Dendritic cell treated with granulocyte-macrophage colony-stimulating factor and Interleukin-4, amounts not matched to agents 40 ng/mL and 50 ng/mL, for 4 days (primary cell): ENCODE measurements around the gene DFFB.

ENCODE experiments used
- H3K27ac Mint-ChIP-seq: one replicate; pipeline ENCODE4 v1.8.0; 2022; ENCODE audit warnings: mild to moderate bottlenecking, mixed read lengths
- H3K27me3 Mint-ChIP-seq: one replicate; pipeline ENCODE4 v1.8.0; 2022; ENCODE audit warnings: mild to moderate bottlenecking, mixed read lengths
- H3K36me3 Mint-ChIP-seq: one replicate; pipeline ENCODE4 v1.8.0; 2022; ENCODE audit warnings: low read depth, mixed read lengths
- H3K4me1 Mint-ChIP-seq: one replicate; pipeline ENCODE4 v1.8.0; 2022; ENCODE audit warnings: low read depth, mixed read lengths
- H3K4me3 Mint-ChIP-seq: one replicate; pipeline ENCODE4 v1.8.0; 2022; ENCODE audit warnings: mild to moderate bottlenecking, moderate library complexity, mixed read lengths
- H3K9me3 Mint-ChIP-seq: one replicate; pipeline ENCODE4 v1.8.0; 2022; ENCODE audit warnings: mixed read lengths
- intact Hi-C: fragments of 100-400 bp; cut with micrococcal nuclease; formaldehyde crosslinking; loops from one replicate; pipeline ENCODE4 v1.15.0; 2022

DFFB gene

GRCh38 chr1:3869751-3870301 is 12.6 kb downstream of the DFFB start:
- no peaks in the 10 kb centered on the region for H3K27me3 Mint-ChIP-seq
- peaks cover 84% of the 10 kb centered on the region for H3K36me3 Mint-ChIP-seq
- intact Hi-C loops: no loop called here
- H3K4me3 Mint-ChIP-seq: no peak overlapping the region
- no peaks in the 10 kb centered on the region for H3K9me3 Mint-ChIP-seq
- H3K4me1 Mint-ChIP-seq: peaks cover 5% of the 10 kb centered on the region
- no peak overlapping the region for H3K27ac Mint-ChIP-seq

DNA sequence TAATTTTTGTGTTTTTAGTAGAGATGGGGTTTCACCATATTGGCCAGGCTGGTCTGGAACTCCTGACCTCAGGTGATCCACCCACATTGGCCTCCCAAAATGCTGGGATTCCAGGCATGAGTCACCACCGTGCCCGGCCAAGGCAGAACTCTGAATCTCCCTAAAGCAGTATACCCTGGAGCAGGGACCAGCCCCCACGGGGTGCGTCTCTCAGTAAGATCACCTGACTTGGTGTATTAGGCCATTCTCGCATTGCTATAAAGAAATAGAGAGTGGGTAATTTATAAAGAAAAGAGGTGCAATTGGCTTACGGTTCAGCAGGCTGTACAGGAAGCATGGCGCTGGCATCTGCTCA is 14.2 kb downstream of the DFFB start:
- H3K4me1 Mint-ChIP-seq: no peaks in the 10 kb centered on the region
- no peaks in the 10 kb centered on the region for H3K27me3 Mint-ChIP-seq
- no peak overlapping the region for H3K27ac Mint-ChIP-seq
- intact Hi-C loops: no loop called here
- peaks cover 97% of the 10 kb centered on the region for H3K36me3 Mint-ChIP-seq
- H3K4me3 Mint-ChIP-seq: no peak overlapping the region
- no peaks in the 10 kb centered on the region for H3K9me3 Mint-ChIP-seq

GRCh38 chr1:3872546-3872945 is 15.3 kb downstream of the DFFB start:
- intact Hi-C loops: no loop called here
- Mint-ChIP-seq H3K36me3 (peaks cover 97% of the 10 kb centered on the region), H3K9me3 (no peaks in the 10 kb centered on the region), H3K27me3 (no peaks in the 10 kb centered on the region), H3K27ac (no peak overlapping the region), H3K4me1 (no peaks in the 10 kb centered on the region), H3K4me3 (no peak overlapping the region)

- Mint-ChIP-seq H3K27ac (no peak overlapping the region), H3K4me3 (no peak overlapping the region), H3K9me3 (peaks cover 17% of the 10 kb centered on the region), H3K36me3 (peaks cover 97% of the 10 kb centered on the region), H3K4me1 (no peaks in the 10 kb centered on the region), H3K27me3 (no peaks in the 10 kb centered on the region)
- intact Hi-C loops: no loop called here
These were observed 17.5 kb downstream of the DFFB start for GRCh38 chr1:3874736-3875135.

DNA sequence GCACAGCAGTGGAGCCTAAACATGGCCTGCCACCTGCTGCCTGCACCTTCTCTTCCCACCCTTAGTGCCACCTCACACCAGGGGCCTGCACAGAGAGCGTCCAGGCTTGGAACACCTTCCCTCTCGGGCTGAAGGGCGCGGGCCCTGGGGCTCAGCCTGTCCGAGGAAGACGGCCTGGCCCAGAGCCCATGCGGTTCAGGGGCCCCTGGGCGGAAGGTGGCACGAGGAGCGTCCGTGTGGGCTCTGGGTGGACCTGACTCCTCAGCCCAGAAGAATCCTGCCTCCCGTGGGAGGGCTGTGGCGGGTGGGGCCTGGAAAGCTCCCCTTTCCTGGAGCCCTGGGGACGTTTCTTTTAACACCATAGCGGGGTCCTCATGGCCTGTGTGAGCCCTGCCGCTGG is 19.4 kb downstream of the DFFB start:
- Mint-ChIP-seq H3K36me3 (peaks cover 97% of the 10 kb centered on the region), H3K27me3 (no peaks in the 10 kb centered on the region), H3K27ac (no peak overlapping the region), H3K4me1 (peaks cover 13% of the 10 kb centered on the region), H3K4me3 (no peak overlapping the region), H3K9me3 (peaks cover 17% of the 10 kb centered on the region)
- intact Hi-C loops: no loop called here

GRCh38 chr1:3879099-3879498 is 21.8 kb downstream of the DFFB start:
- no peak overlapping the region for H3K27ac Mint-ChIP-seq
- peaks cover 96% of the 10 kb centered on the region for H3K36me3 Mint-ChIP-seq
- H3K4me1 Mint-ChIP-seq: peaks cover 13% of the 10 kb centered on the region
- H3K27me3 Mint-ChIP-seq: no peaks in the 10 kb centered on the region
- H3K9me3 Mint-ChIP-seq: peaks cover 17% of the 10 kb centered on the region
- no peak overlapping the region for H3K4me3 Mint-ChIP-seq
- intact Hi-C loops: no loop called here

GRCh38 chr1:3879787-3880428 is 22.6 kb downstream of the DFFB start:
- Mint-ChIP-seq H3K9me3 (peaks cover 17% of the 10 kb centered on the region), H3K4me1 (peaks cover 13% of the 10 kb centered on the region), H3K27me3 (no peaks in the 10 kb centered on the region), H3K4me3 (no peak overlapping the region), H3K27ac (no peak overlapping the region), H3K36me3 (peaks cover 99% of the 10 kb centered on the region)
- intact Hi-C loops: no loop called here

GRCh38 chr1:3880429-3881192 is 23.3 kb downstream of the DFFB start:
- H3K36me3 Mint-ChIP-seq: peaks cover 99% of the 10 kb centered on the region
- H3K9me3 Mint-ChIP-seq: peaks cover 17% of the 10 kb centered on the region
- intact Hi-C loops: no loop called here
- peaks cover 13% of the 10 kb centered on the region for H3K4me1 Mint-ChIP-seq
- H3K27ac Mint-ChIP-seq: no peak overlapping the region
- H3K4me3 Mint-ChIP-seq: no peak overlapping the region
- no peaks in the 10 kb centered on the region for H3K27me3 Mint-ChIP-seq

DNA sequence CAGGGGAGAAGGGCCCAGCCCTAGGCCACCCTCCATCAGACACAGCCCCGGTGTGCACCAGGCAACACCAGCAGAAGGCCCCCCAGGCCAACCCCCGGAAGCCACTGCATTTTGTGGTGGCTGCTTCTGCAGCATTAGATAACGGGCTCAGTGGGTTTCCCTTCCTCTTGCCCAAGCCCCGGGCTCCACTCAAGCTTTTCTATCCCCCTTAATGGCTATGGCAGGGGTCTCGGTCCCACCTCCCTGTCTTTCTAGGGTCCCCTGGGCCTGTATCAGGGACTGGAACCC is 23.9 kb downstream of the DFFB start:
- Mint-ChIP-seq H3K27me3 (no peaks in the 10 kb centered on the region), H3K4me3 (no peak overlapping the region), H3K27ac (no peak overlapping the region), H3K36me3 (peaks cover 99% of the 10 kb centered on the region), H3K4me1 (peaks cover 13% of the 10 kb centered on the region), H3K9me3 (peaks cover 17% of the 10 kb centered on the region)
- intact Hi-C loops: no loop called here

DNA sequence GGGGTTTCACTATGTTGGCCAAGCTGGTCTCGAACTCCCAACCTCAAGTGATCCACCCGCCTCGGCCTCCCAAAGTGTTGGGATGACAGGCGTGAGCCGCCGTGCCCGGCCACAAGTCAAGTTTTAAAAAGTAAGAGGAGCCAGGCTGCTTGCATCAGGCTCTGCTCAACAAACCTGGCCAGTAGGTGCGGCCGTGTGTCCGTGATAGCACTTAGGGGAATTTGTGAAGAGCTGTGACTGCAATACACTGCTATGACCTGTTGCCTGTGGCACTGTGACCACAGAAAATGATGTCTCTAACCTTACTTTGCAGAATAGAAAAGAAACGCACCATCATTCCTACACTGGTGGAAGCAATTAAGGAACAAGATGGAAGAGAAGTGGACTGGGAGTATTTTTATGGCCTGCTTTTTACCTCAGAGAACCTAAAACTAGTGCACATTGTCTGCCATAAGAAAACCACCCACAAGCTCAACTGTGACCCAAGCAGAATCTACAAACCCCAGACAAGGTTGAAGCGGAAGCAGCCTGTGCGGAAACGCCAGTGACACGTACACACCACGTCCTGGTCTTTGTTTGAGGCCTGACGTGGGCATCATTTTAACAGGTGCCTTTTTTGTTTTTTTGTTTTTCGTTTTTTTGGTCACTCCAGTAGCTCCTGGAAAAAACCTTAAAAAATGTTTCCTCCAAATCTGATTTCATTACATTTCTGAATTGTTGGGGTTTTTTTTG is 26.1 kb downstream of the DFFB start:
- Mint-ChIP-seq H3K27ac (no peak overlapping the region), H3K9me3 (peaks cover 13% of the 10 kb centered on the region), H3K27me3 (no peaks in the 10 kb centered on the region), H3K36me3 (peaks cover 99% of the 10 kb centered on the region), H3K4me3 (no peak overlapping the region), H3K4me1 (peaks cover 13% of the 10 kb centered on the region)
- intact Hi-C loops: no loop called here

DNA sequence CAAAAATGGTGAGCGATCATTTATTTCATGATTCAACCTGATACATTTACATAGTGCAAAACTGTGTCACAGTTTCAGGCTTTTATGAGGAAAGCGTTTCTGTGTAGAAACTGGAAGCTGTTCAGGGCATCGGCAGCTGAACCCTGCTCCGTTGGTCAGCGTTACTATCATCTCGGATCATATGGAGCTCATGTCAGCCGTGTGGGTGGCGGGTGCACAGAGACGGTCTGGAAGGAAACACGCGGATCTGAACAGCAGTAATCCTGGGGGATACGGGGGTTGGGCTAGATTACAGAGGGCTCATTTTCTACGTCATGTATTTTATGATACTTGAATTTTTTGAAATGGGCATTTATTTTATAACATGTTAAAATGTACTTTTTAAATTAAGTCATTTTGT is 27.7 kb downstream of the DFFB start:
- no peaks in the 10 kb centered on the region for H3K9me3 Mint-ChIP-seq
- intact Hi-C loops: no loop called here
- H3K4me1 Mint-ChIP-seq: peaks cover 17% of the 10 kb centered on the region
- H3K4me3 Mint-ChIP-seq: no peak overlapping the region
- H3K27me3 Mint-ChIP-seq: no peaks in the 10 kb centered on the region
- H3K36me3 Mint-ChIP-seq: peaks cover 99% of the 10 kb centered on the region
- H3K27ac Mint-ChIP-seq: no peak overlapping the region

- no peaks in the 10 kb centered on the region for H3K9me3 Mint-ChIP-seq
- H3K36me3 Mint-ChIP-seq: peaks cover 99% of the 10 kb centered on the region
- H3K4me1 Mint-ChIP-seq: peaks cover 20% of the 10 kb centered on the region
- intact Hi-C loops: no loop called here
- no peak overlapping the region for H3K4me3 Mint-ChIP-seq
- H3K27me3 Mint-ChIP-seq: no peaks in the 10 kb centered on the region
- H3K27ac Mint-ChIP-seq: no peak overlapping the region
These were observed 28.3 kb downstream of the DFFB start for GRCh38 chr1:3885611-3886010.

GRCh38 chr1:3886106-3886670 is 28.9 kb downstream of the DFFB start:
- Mint-ChIP-seq H3K27me3 (no peaks in the 10 kb centered on the region), H3K36me3 (peaks cover 96% of the 10 kb centered on the region), H3K4me3 (no peak overlapping the region), H3K27ac (no peak overlapping the region), H3K4me1 (peaks cover 17% of the 10 kb centered on the region), H3K9me3 (no peaks in the 10 kb centered on the region)
- intact Hi-C loops: no loop called here

- H3K27me3 Mint-ChIP-seq: no peaks in the 10 kb centered on the region
- intact Hi-C loops: no loop called here
- H3K4me3 Mint-ChIP-seq: no peak overlapping the region
- no peak overlapping the region for H3K27ac Mint-ChIP-seq
- H3K36me3 Mint-ChIP-seq: peaks cover 94% of the 10 kb centered on the region
- H3K4me1 Mint-ChIP-seq: peaks cover 17% of the 10 kb centered on the region
- H3K9me3 Mint-ChIP-seq: no peaks in the 10 kb centered on the region
These were observed 29.4 kb downstream of the DFFB start for GRCh38 chr1:3886691-3887090.
